Adrenal gland (tissue), 12 donors: Measurements from ENCODE around the gene RAB30. TPM values are rescaled to one million over a fixed set of nuclear protein-coding genes. Genes with fewer than 3 reads are reported as not detected.

Source experiments
- DNase-seq, 7 donors: peaks; one replicate each; pipeline ENCODE4 v3.0.0-alpha.2; 2019 to 2020
- H3K27ac ChIP-seq, 5 donors: fragments of 200-600 bp; sonication (generic) in 4 of 5; 1 replicate in 3 of 5; 2 replicates in 2 of 5; pipeline versions ENCODE4 v1.5.1 to v1.8.0; 2016 to 2020; ENCODE audit warnings: mild to moderate bottlenecking in 1 of 5
- H3K27me3 ChIP-seq: fragments of 200-600 bp; 2 replicates; pipeline ENCODE4 v1.8.0; 2021
- H3K36me3 ChIP-seq, 2 donors: fragments of 200-600 bp; replicated peaks in 1 of 2; 1 replicate in 1 of 2; 2 replicates in 1 of 2; pipeline versions ENCODE4 v1.5.1 to v1.8.0; 2018 to 2022
- H3K4me1 ChIP-seq, 2 donors: fragments of 200-600 bp; replicated peaks in 1 of 2; 1 replicate in 1 of 2; 2 replicates in 1 of 2; pipeline versions ENCODE4 v1.5.1 to v1.8.0; 2018 to 2021
- H3K4me3 ChIP-seq, 4 donors: fragments of 200-600 bp; sonication (generic) in 3 of 4; one replicate each; pipeline ENCODE4 v1.5.1; 2016 to 2018
- H3K9me3 ChIP-seq, 3 donors: fragments of 200-600 bp; sonication (generic) in 1 of 3; replicated peaks in 1 of 3; 1 replicate in 2 of 3; 2 replicates in 1 of 3; pipeline versions ENCODE4 v1.5.1 to v1.8.0; 2016 to 2021
- CTCF ChIP-seq, 6 experiments: fragments of 450-650 bp in 4 of 6; fragments of 200-600 bp in 2 of 6; sonication (generic) in 1 of 6; IDR thresholded peaks; 1 replicate in 5 of 6; 2 replicates in 1 of 6; pipeline versions ENCODE4 v1.5.1 to v1.8.0; 2016 to 2021; ENCODE audit warnings: antibody characterized with exemption in 6 of 6, mild to moderate bottlenecking in 2 of 6, moderate library complexity in 1 of 6
- POLR2A ChIP-seq, 2 donors: fragments of 450-650 bp; IDR thresholded peaks; one replicate each; pipeline ENCODE4 v1.6.1; 2017; ENCODE audit warnings: antibody characterized with exemption in 2 of 2, mild to moderate bottlenecking in 2 of 2, moderate library complexity in 1 of 2
- WGBS, 4 donors: extraction: QIAGEN DNeasy Blood & Tissue Kit in 2 of 4; methylation state at CpG; one replicate each; pipeline versions ENCODE4 v1.1.5 to v1.1.7; 2013 to 2017; 5-methylcytosine and 5-hydroxymethylcytosine counted together
- intact Hi-C, 2 donors: fragments of 100-400 bp; cut with DNase I; formaldehyde crosslinking; loops; one replicate each; pipeline versions ENCODE4 v1.14.1 to v1.15.0; 2022 to 2023
- polyA plus RNA-seq, 3 donors: library from polyadenylated mRNA; stranded (reverse); fragments of 200-250 nt in 2 of 3; fragments of 350-450 nt in 1 of 3; fragmentation: Illumina TruSeq in 1 of 3; extraction: RNeasy Lipid Tissue Mini Kit (QIAGEN cat#74804) in 1 of 3; gene quantifications; one replicate each; pipeline ENCODE4 v1.2.3, GENCODE V29; 2013 to 2014
- total RNA-seq, 9 donors: library from RNA; depleted of rRNA in 4 of 9; stranded (reverse); fragments of >200 nt in 4 of 9; fragments of 120-200 nt in 1 of 9; fragmentation: NEBNext Ultra II Directional in 1 of 9; extraction: Animal tissue kit (Norgen Biotek cat#: 25700) in 1 of 9; gene quantifications; one replicate each; pipeline versions ENCODE4 v1.1.0 to v1.2.4, GENCODE V29; 2013 to 2023
- donor health status: healthy with polysubstance abuse.
- donor health status: Bipolar disorder and iron deficiency.
- donor health status: DM: yes; HTN: yes; CAD: no.
- donor health status: DM: no; HTN: no; CAD: no.
- donor health status: DM: no; HTN: no; CAD: no.
- donor health status: DM: yes; HTN: yes; CAD: no.

Gene RAB30
- total and polyA plus RNA-seq, 12 donors: 5.1 to 69.4 (median 41.7) TPM

- WGBS, 4 donors: 93 to 99% (median 95%) methylated on average over 3 of the region's 3 CpGs
- no peaks in the 10 kb centered on the region for H3K27me3 ChIP-seq
- H3K4me1 ChIP-seq: peaks cover 8 to 41% of the 10 kb centered on the region in 2 donors
- no peak overlapping the region for H3K27ac ChIP-seq
- no peak overlapping the region for H3K4me3 ChIP-seq
- intact Hi-C loops: no loop called here
- no peak for DNase-seq
- H3K9me3 ChIP-seq: no peaks in the 10 kb centered on the region
- H3K36me3 ChIP-seq: no peaks in the 10 kb centered on the region
- TF ChIP-seq POLR2A (IDR thresholded peaks at IDR 0.05) (no peak), CTCF (IDR thresholded peaks at IDR 0.05) (no peak)
These were observed 14.0 kb downstream of the RAB30 start for GRCh38 chr11:83057721-83058120.

GRCh38 chr11:83056611-83057010, 15.1 kb downstream of the RAB30 start:
- Histone ChIP-seq H3K27ac (no peak overlapping the region), H3K27me3 (no peaks in the 10 kb centered on the region), H3K4me3 (no peak overlapping the region), H3K9me3 (no peaks in the 10 kb centered on the region), H3K4me1 (peaks cover 16 to 41% of the 10 kb centered on the region in 2 donors), H3K36me3 (no peaks in the 10 kb centered on the region)
- intact Hi-C loops: no loop called here
- TF ChIP-seq CTCF (IDR thresholded peaks at IDR 0.05) (no peak), POLR2A (IDR thresholded peaks at IDR 0.05) (no peak)
- DNase-seq: no peak
- 69 to 95% (median 82%) methylated on average over 1 of the region's 1 CpG for WGBS, 4 donors

- Histone ChIP-seq H3K27ac (no peak overlapping the region), H3K27me3 (no peaks in the 10 kb centered on the region), H3K4me1 (peaks cover 19 to 45% of the 10 kb centered on the region in 2 donors), H3K9me3 (no peaks in the 10 kb centered on the region), H3K36me3 (no peaks in the 10 kb centered on the region), H3K4me3 (no peak overlapping the region)
- WGBS, 4 donors: 56 to 59% (median 57%) methylated on average over 2 of the region's 2 CpGs
- no peak for DNase-seq
- TF ChIP-seq POLR2A (IDR thresholded peaks at IDR 0.05): no peak
- no peak for TF ChIP-seq CTCF (IDR thresholded peaks at IDR 0.05)
- intact Hi-C loops: no loop called here
These were observed 15.5 kb downstream of the RAB30 start for GRCh38 chr11:83056204-83056603.

- H3K4me1 ChIP-seq: peaks cover 19 to 45% of the 10 kb centered on the region in 2 donors
- no peak for DNase-seq
- TF ChIP-seq POLR2A (IDR thresholded peaks at IDR 0.05) (no peak), CTCF (IDR thresholded peaks at IDR 0.05) (no peak)
- no peaks in the 10 kb centered on the region for H3K36me3 ChIP-seq
- WGBS, 4 donors: 84 to 100% (median 97%) methylated on average over 3 of the region's 3 CpGs
- H3K27ac ChIP-seq: peak overlapping the region in 1 of 5 donors; percentile 3
- H3K27me3 ChIP-seq: no peaks in the 10 kb centered on the region
- intact Hi-C loops: no loop called here
- H3K9me3 ChIP-seq: no peaks in the 10 kb centered on the region
- H3K4me3 ChIP-seq: no peak overlapping the region
These were observed 16.8 kb downstream of the RAB30 start for GRCh38 chr11:83054904-83055380.
